Nephron (organoid): ENCODE measurements around the gene TTLL11.
A peak's percentile ranks its signal among the peaks of the same experiment; 100 is the strongest.
"Not testable (repeated sequence)": the region's sequence is repeated elsewhere in the genome, so short reads cannot be mapped to it uniquely, and the experiment has no call there.

ENCODE experiments used
- H3K27ac Mint-ChIP-seq, 3 experiments: 2 replicates each; pipeline ENCODE4 v1.8.0; 2020; ENCODE audit warnings: mixed read lengths in 3 of 3, mild to moderate bottlenecking in 2 of 3, moderate library complexity in 1 of 3
- H3K27me3 Mint-ChIP-seq: 2 replicates; pipeline ENCODE4 v1.8.0; 2021; ENCODE audit warnings: low read depth, mild to moderate bottlenecking, moderate library complexity, mixed read lengths
- H3K36me3 Mint-ChIP-seq: 2 replicates; pipeline ENCODE4 v1.8.0; 2020; ENCODE audit warnings: low read depth, mixed read lengths
- H3K4me1 Mint-ChIP-seq: 2 replicates; pipeline ENCODE4 v1.8.0; 2020; ENCODE audit warnings: mixed read lengths
- H3K4me3 Mint-ChIP-seq, 3 experiments: 2 replicates each; pipeline ENCODE4 v1.8.0; 2020; ENCODE audit warnings: mild to moderate bottlenecking in 3 of 3, mixed read lengths in 3 of 3, moderate library complexity in 2 of 3
- H3K9me3 Mint-ChIP-seq: 2 replicates; pipeline ENCODE4 v1.8.0; 2020; ENCODE audit warnings: mixed read lengths
- TF ChIP-seq, protein P1 (sequence below), 3 experiments: fragments of 200-600 bp; sonication (generic); IDR thresholded peaks; one replicate each; pipeline ENCODE4 v1.5.0; 2021; ENCODE audit warnings: antibody characterized with exemption in 3 of 3; ENCODE audit not compliant: unreplicated experiment in 3 of 3

TTLL11 gene

DNA sequence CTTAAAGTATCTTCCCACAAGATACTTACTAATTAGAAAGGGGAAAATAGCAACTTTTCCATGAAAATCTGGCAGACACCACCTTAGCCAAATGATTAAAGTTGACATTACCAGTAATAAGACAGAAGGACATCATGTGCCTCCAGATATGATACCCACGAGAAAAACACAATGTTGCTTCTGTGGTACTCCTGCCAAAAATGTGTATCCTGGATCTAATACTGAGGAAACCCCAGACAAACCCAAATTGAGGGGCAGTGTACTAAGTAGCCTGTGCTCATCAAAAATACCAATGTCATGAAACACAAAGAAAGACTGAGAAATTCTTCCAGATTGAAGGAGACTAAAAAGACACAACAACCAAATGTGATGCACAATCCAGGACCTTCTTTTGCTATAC lies 85.3 kb downstream of the TTLL11 start:
- Mint-ChIP-seq H3K36me3 (no peaks in the 10 kb centered on the region), H3K4me3 (no peak overlapping the region), H3K27me3 (no peaks in the 10 kb centered on the region), H3K9me3 (no peaks in the 10 kb centered on the region), H3K4me1 (no peaks in the 10 kb centered on the region), H3K27ac (no peak overlapping the region)
- TF ChIP-seq, protein P1, sequence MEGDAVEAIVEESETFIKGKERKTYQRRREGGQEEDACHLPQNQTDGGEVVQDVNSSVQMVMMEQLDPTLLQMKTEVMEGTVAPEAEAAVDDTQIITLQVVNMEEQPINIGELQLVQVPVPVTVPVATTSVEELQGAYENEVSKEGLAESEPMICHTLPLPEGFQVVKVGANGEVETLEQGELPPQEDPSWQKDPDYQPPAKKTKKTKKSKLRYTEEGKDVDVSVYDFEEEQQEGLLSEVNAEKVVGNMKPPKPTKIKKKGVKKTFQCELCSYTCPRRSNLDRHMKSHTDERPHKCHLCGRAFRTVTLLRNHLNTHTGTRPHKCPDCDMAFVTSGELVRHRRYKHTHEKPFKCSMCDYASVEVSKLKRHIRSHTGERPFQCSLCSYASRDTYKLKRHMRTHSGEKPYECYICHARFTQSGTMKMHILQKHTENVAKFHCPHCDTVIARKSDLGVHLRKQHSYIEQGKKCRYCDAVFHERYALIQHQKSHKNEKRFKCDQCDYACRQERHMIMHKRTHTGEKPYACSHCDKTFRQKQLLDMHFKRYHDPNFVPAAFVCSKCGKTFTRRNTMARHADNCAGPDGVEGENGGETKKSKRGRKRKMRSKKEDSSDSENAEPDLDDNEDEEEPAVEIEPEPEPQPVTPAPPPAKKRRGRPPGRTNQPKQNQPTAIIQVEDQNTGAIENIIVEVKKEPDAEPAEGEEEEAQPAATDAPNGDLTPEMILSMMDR (IDR thresholded peaks at IDR 0.05; ENCODE audit: unreplicated experiment in 3 of 3) = no peak

GRCh38 chr9:122005597-122005996 lies 87.5 kb downstream of the TTLL11 start:
- Mint-ChIP-seq H3K4me1 (peaks cover 6% of the 10 kb centered on the region), H3K9me3 (no peaks in the 10 kb centered on the region), H3K27me3 (no peaks in the 10 kb centered on the region), H3K4me3 (no peak overlapping the region), H3K36me3 (no peaks in the 10 kb centered on the region), H3K27ac (no peak overlapping the region)
- TF ChIP-seq, protein P1 (IDR thresholded peaks at IDR 0.05; ENCODE audit: unreplicated experiment in 3 of 3) = peak; percentile 44 to 54 (median 48)

GRCh38 chr9:122004589-122004988 lies 88.5 kb downstream of the TTLL11 start:
- no peaks in the 10 kb centered on the region for H3K36me3 Mint-ChIP-seq
- H3K27ac Mint-ChIP-seq = no peak overlapping the region
- peaks cover 6% of the 10 kb centered on the region for H3K4me1 Mint-ChIP-seq
- no peaks in the 10 kb centered on the region for H3K27me3 Mint-ChIP-seq
- H3K4me3 Mint-ChIP-seq = no peak overlapping the region
- TF ChIP-seq, protein P1 (IDR thresholded peaks at IDR 0.05; ENCODE audit: unreplicated experiment in 3 of 3) = no peak
- H3K9me3 Mint-ChIP-seq = no peaks in the 10 kb centered on the region

DNA sequence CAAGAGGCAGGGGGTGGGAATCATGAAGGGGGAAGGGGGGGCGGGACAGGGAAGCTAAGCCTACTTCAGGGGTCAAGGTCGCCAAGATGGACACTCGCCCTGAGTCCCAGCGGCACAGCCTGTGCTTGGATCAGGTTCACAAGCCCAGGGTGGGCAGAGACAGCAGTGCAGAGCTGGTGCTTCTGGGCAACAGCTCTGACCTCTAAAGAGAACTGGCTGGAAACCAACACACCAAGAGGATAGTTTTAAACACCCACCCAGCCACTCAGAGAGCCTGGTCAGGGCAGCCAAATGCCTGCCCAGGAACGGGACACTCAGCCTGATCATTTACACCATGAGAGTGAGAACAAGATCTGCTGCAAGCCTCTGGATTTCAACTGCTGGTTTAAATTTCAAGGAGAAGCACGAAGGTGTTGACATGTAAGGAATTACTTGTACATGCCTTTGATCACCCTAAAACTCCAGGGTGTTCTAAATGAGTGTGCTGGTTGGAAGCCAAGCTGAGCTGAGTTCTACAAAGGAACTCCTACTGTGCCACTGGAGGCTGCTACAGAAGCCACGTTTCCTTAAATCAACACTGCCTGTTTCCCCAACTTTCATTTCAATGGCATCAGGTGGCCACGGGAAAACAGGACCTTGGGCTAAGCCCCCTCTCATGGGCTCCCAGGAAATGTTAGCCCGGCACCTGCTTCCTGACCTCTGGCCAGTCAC lies 91.5 kb downstream of the TTLL11 start:
- H3K4me1 Mint-ChIP-seq = peaks cover 13% of the 10 kb centered on the region
- no peak overlapping the region for H3K4me3 Mint-ChIP-seq
- H3K27me3 Mint-ChIP-seq = no peaks in the 10 kb centered on the region
- H3K36me3 Mint-ChIP-seq = no peaks in the 10 kb centered on the region
- H3K9me3 Mint-ChIP-seq = no peaks in the 10 kb centered on the region
- H3K27ac Mint-ChIP-seq = no peak overlapping the region
- TF ChIP-seq, protein P1 (IDR thresholded peaks at IDR 0.05; ENCODE audit: unreplicated experiment in 3 of 3) = no peak

- not testable (repeated sequence) for H3K27me3 Mint-ChIP-seq, H3K36me3 Mint-ChIP-seq, H3K4me3 Mint-ChIP-seq, H3K9me3 Mint-ChIP-seq, H3K27ac Mint-ChIP-seq
- H3K4me1 Mint-ChIP-seq = peaks cover 13% of the 10 kb centered on the region
Measured at GRCh38 chr9:122000526-122000925, 92.6 kb downstream of the TTLL11 start.

DNA sequence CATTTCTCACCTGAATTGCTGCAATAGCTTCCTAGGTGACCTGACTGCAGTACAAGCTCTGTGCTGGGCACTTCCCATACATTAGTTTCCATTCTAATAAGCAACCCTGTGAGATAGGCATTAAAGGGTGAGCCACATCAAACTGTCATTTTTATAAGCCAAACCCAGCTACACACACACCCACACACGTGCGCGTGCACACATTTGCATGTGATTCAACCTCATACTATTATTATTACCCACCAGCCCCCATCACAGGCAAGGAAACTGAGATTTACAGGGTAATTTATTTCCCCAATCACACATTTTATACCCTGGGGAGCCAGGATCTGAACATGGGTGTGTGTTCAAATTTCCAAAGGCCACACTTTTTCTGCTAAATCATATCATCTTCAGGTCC lies 93.6 kb downstream of the TTLL11 start:
- Mint-ChIP-seq H3K4me1 (peaks cover 13% of the 10 kb centered on the region), H3K36me3 (no peaks in the 10 kb centered on the region), H3K27ac (no peak overlapping the region), H3K4me3 (no peak overlapping the region), H3K9me3 (no peaks in the 10 kb centered on the region), H3K27me3 (no peaks in the 10 kb centered on the region)
- TF ChIP-seq, protein P1 (IDR thresholded peaks at IDR 0.05; ENCODE audit: unreplicated experiment in 3 of 3) = no peak
